Measurements from ENCODE around the gene ASIC3. TPM values are rescaled to one million over a fixed set of nuclear protein-coding genes. Genes with fewer than 3 reads are reported as not detected.
A peak's percentile ranks its signal among the peaks of the same experiment; 100 is the strongest.

Gene ASIC3
- polyA plus RNA-seq, 2 of the 4 experiments (the other 2 are of a cell fraction), result 4.1 to 9.8 TPM

GRCh38 chr7:151017370-151017952 is 30.9 kb upstream of the ASIC3 start:
- TF ChIP-seq MAZ (IDR thresholded peaks at IDR 0.05; ENCODE audit: borderline replicate concordance, low read depth, low read length) (no peak), HOXB13 (CRISPR knock-in tag; IDR thresholded peaks at IDR 0.05; ENCODE audit: low read depth) (no peak), GATA3 (IDR thresholded peaks at IDR 0.05; ENCODE audit: borderline replicate concordance) (no peak), NR3C1 (IDR thresholded peaks at IDR 0.05) (no peak), RFX5 (IDR thresholded peaks at IDR 0.05) (no peak), BHLHE40 (IDR thresholded peaks at IDR 0.05; ENCODE audit: low read depth, low read length) (no peak), EP300 (IDR thresholded peaks at IDR 0.05) (no peak), NFE2L2 (conservative IDR thresholded peaks at IDR 0.05; ENCODE audit: low read length) (no peak), ZSCAN20 (CRISPR knock-in tag; IDR thresholded peaks at IDR 0.05) (no peak), JUN (IDR thresholded peaks at IDR 0.05) (no peak), HOXA7 (CRISPR knock-in tag; IDR thresholded peaks at IDR 0.05) (no peak)
- TF ChIP-seq, protein P1, sequence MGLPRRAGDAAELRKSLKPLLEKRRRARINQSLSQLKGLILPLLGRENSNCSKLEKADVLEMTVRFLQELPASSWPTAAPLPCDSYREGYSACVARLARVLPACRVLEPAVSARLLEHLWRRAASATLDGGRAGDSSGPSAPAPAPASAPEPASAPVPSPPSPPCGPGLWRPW (IDR thresholded peaks at IDR 0.05), result no peak
- CTCF ChIA-PET, result interaction anchor here (0.7 to 9.0 kb wide), 43 partner anchors 9 to 162 kb away, joined by 3 to 110 read pairs (median 6); partner anchors contain the start of genes ABCB8, NOS3 and SLC4A2
- FAIRE-seq (no peak), DNase-seq (ENCODE audit: low read depth in 1 of 2, low spot score in 1 of 2) (no peak), ATAC-seq (no peak; a peak in 2 of 6 replicates)
- POLR2A ChIA-PET, result no interaction called here
- 53% methylated on average over 12 of the region's 13 CpGs for WGBS (ENCODE audit: missing lambda C conversion rate)
- H3K27ac ChIP-seq, result peak overlapping the region in 1 of 2 experiments; percentile 55; a peak in 2 of 6 replicates
- peak overlapping the region; percentile 30; the same call in 2 of the 3 replicates for H3K4me3 ChIP-seq
- H3K4me2 ChIP-seq, result peak overlapping the region; percentile 90
- no peaks in the 10 kb centered on the region for H3K9me3 ChIP-seq
- H3K4me1 ChIP-seq, result peaks cover 9% of the 10 kb centered on the region; the same call in 2 of the 3 replicates

DNA sequence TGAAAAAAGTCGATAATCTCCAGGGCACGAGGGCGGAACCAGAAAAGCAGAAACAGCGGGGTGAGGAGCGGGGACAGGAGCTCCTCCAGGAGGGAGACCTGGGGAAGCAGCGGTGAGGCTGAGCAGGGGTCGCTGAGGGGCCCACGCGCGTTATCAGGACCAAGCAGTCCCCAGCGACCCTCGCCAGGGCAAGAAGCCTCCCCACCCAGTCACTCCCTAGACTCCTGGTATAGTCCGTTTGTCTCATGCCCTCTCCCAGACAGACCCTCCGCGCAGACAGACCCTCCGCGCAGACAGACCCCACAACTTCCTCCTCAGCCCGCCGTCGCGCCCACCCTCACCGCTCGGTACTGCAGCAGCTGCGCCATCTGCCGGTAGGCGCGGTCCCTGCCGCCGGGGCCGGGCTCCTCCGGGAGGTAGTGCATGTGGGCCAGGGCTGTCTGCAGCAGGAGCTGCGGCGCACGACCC is 30.3 kb upstream of the ASIC3 start:
- ATAC-seq (peak; percentile 72 to 94), DNase-seq (ENCODE audit: low read depth in 1 of 2, low spot score in 1 of 2) (peak; percentile 55 to 71), FAIRE-seq (no peak)
- H3K4me3 ChIP-seq, result peak overlapping the region; percentile 30; the same call in 2 of the 3 replicates
- no peak for TF ChIP-seq REST (IDR thresholded peaks at IDR 0.05)
- no peak for TF ChIP-seq EHMT2 (IDR thresholded peaks at IDR 0.05; ENCODE audit: low read depth)
- peak; percentile 84 for TF ChIP-seq SMC3 (IDR thresholded peaks at IDR 0.05)
- TF ChIP-seq, protein P2, sequence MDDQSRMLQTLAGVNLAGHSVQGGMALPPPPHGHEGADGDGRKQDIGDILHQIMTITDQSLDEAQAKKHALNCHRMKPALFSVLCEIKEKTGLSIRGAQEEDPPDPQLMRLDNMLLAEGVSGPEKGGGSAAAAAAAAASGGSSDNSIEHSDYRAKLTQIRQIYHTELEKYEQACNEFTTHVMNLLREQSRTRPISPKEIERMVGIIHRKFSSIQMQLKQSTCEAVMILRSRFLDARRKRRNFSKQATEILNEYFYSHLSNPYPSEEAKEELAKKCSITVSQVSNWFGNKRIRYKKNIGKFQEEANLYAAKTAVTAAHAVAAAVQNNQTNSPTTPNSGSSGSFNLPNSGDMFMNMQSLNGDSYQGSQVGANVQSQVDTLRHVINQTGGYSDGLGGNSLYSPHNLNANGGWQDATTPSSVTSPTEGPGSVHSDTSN (IDR thresholded peaks at IDR 0.05), result no peak
- TF ChIP-seq RAD21 (conservative IDR thresholded peaks at IDR 0.05 in 1 of 2, IDR thresholded peaks at IDR 0.05 in 1 of 2), result peak; percentile 58 to 64
- no peak for TF ChIP-seq TFCP2L1 (CRISPR knock-in tag; IDR thresholded peaks at IDR 0.05)
- TF ChIP-seq KDM5A (IDR thresholded peaks at IDR 0.05), result no peak
- TF ChIP-seq, protein P3, sequence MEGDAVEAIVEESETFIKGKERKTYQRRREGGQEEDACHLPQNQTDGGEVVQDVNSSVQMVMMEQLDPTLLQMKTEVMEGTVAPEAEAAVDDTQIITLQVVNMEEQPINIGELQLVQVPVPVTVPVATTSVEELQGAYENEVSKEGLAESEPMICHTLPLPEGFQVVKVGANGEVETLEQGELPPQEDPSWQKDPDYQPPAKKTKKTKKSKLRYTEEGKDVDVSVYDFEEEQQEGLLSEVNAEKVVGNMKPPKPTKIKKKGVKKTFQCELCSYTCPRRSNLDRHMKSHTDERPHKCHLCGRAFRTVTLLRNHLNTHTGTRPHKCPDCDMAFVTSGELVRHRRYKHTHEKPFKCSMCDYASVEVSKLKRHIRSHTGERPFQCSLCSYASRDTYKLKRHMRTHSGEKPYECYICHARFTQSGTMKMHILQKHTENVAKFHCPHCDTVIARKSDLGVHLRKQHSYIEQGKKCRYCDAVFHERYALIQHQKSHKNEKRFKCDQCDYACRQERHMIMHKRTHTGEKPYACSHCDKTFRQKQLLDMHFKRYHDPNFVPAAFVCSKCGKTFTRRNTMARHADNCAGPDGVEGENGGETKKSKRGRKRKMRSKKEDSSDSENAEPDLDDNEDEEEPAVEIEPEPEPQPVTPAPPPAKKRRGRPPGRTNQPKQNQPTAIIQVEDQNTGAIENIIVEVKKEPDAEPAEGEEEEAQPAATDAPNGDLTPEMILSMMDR (IDR thresholded peaks at IDR 0.05), result peak; percentile 88
- TF ChIP-seq FOXS1 (CRISPR knock-in tag; IDR thresholded peaks at IDR 0.05), result no peak
- TF ChIP-seq HDAC2 (IDR thresholded peaks at IDR 0.05), result no peak
- TF ChIP-seq HOXB13 (CRISPR knock-in tag; IDR thresholded peaks at IDR 0.05; ENCODE audit: low read depth), result no peak
- TF ChIP-seq FOSB (CRISPR knock-in tag; IDR thresholded peaks at IDR 0.05), result no peak
- no peak for TF ChIP-seq RCOR1 (IDR thresholded peaks at IDR 0.05; ENCODE audit: low read depth, low read length)
- WGBS (ENCODE audit: missing lambda C conversion rate), result 16% methylated on average over 24 of the region's 34 CpGs
- peak overlapping the region; percentile 90 for H3K4me2 ChIP-seq
- peak overlapping the region in 1 of 2 experiments; percentile 75; a peak in 2 of 6 replicates for H3K27ac ChIP-seq
- ChIA-PET CTCF (interaction anchor here (0.6 to 9.0 kb wide), 52 partner anchors 8 to 594 kb away, joined by 3 to 110 read pairs (median 5); partner anchors contain the start of genes ABCB8, NOS3 and SLC4A2), POLR2A (interaction anchor here (1.0 kb wide), 1 partner anchor 10 kb away, joined by 4 read pairs; the partner anchor contains the start of gene ABCB8)
- no peaks in the 10 kb centered on the region for H3K9me3 ChIP-seq
- H3K4me1 ChIP-seq, result peaks cover 6% of the 10 kb centered on the region; the same call in 2 of the 3 replicates

Data from A549 (cell line).